Fibroblast of the conjunctiva (primary cell): ENCODE data around the gene RETN.
"Not testable (repeated sequence)": the region's sequence is repeated elsewhere in the genome, so short reads cannot be mapped to it uniquely, and the experiment has no call there.

Source experiments
- DNase-seq: peaks from one replicate; pipeline ENCODE4 v3.0.0-alpha.2; 2010; ENCODE audit warnings: low read depth

The RETN gene

DNA sequence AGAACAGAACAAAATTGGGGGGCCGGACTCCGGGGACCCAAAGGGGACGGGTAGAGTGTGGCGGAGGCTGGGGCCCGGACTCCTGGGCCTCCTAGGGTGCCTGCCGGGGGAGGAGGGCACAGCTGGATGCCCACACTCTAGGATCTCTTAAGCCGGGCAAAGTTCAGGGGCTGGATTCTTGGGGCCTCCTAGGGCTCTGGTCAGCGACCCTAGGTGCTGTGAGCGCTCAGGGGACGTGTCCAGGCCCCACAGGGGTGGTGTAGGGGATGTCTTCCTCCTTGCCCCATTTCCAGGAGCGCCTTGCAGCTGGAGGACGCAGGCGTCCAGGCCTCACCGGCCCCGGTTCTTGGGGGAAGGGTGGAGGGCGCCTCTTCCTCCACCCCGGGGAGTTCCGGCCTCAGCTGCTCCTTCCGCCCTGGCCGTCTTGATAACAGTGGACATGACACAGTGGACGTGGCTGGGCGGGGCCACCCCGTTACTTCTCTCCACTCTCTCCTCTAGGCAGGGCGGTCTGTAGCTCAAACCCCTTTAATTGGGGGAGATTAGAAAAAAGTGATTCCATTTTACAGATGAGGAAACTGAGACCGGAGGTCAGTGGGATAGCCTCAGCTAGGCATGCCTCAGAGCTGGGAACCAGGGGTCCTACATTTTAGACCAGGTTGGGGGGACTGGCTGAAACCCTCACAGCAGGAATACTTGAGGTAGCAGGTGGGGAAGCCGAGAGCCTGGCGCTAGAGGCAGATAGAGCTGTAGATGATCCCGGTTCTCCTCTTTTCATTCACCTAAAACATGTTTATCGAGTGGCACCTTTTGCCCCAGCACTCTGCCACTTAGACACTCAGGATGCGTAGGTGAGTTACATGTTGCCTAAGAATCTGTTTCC, 31.2 kb upstream of the RETN start:
- DNase-seq = no peak

DNA sequence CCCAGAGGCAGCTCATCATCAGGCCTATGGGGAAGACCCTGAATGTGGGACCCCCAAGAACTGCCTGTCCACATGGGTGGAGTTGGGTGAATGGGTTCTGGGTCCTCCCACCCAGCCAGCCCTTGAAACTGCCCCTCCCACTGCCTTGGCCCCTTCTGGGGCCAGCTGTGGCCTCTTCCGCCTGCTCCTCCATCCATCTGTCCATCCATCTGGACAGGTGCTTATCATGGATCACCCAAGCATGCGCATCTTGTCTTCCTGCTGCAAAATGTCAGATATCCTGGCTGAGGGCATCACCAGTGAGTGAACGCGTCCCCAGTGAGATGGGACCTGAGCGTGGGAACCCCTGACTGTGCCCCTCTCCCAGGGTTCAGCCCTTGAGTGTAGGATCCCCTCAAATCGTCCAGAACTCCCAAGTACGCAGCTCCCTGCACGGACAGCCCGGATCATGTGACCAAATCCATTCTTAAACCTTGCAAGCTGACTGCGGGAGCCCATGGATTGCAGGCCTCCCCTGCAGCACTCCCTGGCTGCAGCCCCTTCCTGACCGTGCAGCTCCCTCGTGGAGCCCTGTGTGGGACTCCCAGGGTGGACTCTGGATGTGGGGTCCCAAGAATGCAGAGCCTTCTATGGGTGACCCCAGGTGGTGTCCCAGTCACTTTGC, 29.9 kb upstream of the RETN start:
- no peak for DNase-seq

DNA sequence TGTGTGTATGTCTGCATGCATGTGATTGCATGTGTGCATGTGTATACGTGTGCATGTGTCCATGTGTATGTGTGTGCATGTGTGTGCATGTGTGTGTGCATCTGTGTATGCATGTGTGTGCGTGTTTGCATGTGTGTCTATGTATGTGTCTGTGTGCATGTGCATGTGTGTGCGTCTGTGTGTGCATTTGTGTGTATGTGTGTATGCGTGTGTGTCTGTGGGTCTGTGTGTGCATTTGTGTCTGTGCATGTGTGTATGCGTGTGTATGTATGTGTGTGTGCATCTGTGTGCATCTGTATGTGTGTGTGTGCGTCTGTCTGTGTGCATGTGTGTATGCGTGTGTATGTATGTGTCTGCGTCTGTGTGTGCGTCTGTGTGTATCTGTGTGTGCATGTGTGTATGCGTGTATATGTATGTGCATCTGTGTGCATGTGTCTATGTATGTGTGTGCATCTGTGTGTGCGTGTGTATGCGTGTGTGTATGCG, 28.9 kb upstream of the RETN start:
- DNase-seq = no peak

DNA sequence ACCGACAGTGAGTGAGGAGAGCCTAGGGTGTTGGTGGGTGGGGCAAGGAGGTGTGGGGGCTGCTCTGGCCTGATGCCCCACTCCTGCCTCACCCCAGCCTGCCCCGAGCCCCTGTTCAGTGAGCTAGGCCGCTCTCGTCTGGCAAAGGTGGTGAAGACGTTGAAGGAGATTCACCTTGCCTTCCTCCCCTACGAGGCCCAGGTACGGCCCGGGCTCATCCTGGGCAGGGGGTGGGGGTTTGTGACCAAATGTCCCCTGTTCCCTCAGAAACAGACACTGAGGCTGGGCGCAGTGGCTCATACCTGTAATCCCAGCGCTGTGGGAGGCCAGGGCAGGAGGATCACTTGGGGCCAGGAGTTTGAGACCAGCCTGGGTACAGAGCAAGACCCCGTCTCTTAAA, 28.0 kb upstream of the RETN start:
- DNase-seq = no peak

DNA sequence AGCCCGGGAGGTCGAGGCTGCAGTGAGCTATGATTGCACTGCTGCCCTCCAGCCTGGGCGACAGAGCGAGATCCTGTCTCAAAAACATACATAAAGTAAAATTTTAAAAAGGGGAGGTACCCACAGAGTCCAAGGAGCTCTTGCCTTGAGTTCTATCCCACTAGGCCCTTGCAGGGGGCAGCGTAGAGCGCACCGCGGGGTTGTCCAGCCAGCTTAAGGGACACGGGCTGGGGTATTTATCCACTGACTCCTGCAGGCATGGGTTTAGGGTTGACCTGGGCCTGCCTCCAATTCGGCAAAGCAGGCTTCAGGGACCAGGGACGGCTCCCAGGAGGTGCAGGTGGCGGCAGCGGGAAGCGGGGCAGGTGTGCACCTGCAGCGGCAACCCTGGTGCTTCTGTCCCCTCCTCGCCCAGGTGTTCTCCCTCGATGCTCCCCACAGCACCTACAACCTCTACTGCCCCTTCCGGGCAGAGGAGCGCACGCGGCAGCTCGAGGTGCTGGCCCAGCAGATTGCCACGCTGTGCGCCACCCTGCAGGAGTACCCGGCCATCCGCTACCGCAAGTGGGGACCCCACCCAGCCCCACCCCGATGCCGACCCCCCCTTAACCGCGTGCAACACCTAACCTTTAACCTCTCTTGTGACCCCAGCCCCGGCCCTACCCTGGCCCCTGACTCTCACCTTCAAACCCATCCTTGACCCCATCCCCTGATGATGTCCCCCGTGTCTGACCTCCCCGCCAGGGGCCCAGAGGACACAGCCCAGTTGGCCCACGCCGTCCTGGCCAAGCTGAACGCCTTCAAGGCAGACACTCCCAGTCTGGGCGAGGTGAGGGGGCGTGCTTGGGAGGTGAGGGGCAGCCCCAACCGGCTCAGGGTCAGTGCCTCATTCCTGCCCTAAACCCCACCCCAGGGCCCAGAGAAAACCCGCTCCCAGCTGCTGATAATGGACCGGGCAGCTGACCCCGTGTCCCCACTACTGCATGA, 27.3 kb upstream of the RETN start:
- DNase-seq = no peak

DNA sequence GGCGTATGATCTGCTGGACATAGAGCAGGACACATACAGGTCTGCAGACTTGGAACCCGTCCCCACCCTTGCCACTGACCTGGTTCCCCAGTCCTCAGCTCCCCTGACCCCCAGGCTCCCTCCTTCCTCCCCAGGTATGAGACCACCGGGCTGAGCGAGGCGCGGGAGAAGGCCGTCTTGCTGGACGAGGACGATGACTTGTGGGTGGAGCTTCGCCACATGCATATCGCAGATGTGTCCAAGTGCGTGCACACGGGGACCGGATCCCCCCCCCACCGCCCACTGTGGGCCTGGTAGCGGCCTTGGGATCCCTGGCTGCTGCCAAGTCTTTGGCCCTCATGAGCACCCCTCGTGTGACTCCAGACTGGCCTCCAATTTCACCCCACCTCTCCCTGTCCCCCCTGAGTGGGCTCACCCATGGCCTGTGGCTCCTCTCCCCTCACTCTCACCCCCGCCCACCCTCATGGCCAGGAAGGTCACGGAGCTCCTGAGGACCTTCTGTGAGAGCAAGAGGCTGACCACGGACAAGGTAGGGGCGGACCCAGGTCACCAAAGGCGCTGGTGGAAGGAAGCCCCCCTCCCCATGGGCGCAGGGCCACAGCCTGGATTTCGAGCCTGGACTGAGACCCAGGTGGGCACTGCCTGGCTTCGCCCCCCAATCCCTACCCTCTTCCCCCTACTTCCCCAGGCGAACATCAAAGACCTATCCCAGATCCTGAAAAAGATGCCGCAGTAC, 26.4 kb upstream of the RETN start:
- no peak for DNase-seq

DNA sequence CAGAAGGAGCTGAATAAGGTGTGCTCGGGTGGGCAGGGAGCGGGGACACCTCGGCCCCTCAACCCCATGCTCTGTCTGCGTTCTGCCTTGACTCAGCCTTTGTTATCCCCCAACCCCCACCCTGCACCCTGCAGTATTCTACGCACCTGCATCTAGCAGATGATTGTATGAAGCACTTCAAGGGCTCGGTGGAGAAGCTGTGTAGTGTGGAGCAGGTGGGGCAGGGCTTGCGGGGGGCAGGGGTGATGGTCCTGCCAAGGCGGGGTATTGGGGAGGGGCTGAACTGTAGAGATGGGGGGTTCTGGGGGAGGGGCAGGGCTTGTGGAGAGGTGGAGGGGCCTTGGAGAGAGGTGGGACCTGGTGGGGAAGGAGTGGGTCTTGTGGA, 25.8 kb upstream of the RETN start:
- no peak for DNase-seq

DNA sequence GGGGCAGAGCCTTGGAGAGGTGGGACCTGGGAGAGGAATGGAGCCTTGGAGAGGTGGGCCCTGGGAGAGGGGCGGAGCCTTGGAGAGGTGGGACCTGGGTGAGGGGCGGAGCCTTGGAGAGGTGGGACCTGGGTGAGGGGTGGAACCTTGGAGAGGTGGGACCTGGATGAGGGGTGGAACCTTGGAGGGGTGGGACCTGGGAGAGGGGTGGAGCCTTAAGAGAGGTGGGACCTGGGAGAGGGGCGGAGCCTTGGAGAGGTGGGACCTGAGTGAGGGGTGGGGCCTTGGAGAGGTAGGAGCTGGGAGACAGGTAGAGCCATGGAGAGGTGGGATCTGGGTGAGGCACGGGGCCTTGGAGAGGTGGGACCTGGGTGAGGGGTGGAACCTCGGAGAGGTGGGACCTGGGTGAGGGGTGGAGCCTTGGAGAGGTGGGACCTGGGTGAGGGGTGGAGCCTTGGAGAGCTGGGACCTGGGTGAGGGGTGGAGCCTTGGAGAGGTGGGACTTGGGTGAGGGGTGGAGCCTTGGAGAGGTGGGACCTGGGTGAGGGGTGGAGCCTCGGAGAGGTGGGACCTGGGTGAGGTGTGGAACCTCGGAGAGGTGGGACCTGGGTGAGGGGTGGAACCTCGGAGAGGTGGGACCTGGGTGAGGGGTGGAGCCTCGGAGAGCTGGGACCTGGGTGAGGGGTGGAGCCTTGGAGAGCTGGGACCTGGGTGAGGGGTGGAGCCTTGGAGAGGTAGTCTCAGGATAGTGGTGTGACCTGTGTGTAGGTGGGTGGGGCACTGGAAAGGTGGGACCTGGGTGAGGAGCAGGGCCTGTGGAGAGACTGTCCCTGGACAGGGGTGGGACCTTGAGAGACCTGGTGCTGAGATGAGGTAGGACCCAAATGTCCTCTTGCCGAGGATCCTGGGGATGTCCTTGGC, 25.0 kb upstream of the RETN start:
- not testable (repeated sequence) for DNase-seq

DNA sequence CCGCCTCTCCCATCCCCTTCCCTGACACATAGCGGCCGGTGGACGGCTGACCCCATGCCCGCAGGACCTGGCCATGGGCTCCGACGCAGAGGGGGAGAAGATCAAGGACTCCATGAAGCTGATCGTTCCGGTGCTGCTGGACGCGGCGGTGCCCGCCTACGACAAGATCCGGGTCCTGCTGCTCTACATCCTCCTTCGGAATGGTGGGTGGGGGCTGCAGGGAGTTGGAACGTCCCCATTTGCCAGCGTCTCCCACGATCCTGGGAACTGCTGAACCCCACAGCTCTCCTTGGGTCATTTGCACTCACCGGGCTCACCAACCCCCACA, 24.3 kb upstream of the RETN start:
- DNase-seq = no peak

DNA sequence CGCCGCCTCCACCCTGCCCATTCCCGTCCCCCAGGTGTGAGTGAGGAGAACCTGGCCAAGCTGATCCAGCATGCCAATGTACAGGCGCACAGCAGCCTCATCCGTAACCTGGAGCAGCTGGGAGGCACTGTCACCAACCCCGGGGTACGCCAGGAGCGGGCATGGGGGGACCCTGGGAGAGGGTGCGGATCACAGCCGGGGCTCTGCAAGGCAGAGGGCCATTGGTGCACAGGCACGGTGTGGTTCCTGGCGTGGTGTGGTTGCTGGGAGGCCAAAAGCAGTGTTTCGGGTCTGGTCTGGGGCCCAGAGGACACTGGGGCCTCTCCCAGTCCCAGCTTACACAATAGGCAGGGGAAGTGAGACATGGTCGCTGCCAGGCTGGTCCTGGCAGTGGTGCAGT, 23.7 kb upstream of the RETN start:
- DNase-seq = no peak

DNA sequence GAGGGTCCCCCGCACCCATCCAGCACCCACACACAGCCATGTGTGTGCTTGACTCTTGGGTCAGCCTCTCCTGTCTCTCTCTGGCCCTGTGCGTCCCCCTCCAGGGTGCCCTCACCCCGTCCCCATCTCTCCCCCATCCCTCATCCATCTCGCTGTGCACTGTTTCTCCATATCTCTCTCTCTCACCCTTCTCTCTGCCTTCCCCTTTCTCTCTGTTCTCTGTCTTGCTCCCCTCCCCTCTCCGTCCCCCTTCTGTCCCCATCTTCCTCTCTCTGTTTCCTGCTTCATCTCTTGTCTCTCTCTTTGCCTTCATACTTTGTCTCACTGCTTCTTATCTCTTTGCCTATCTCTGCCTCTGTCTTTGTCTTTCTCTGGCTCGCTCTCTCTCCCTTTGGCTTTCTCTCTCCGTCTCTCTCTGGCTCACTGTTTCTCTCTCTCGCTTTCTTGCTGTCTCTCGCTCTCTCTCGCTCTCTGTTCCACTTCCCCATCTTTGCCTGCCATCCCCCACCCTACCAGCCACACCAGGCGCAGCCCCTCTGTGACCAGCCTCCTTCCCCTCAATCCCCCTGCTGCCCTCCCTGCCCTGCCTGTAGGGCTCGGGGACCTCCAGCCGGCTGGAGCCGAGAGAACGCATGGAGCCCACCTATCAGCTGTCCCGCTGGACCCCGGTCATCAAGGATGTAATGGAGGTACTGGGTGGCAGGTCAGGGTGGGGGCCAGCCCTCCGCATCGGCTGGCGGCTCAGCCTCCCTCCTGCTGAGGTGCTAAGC, 23.0 kb upstream of the RETN start:
- DNase-seq = no peak

DNA sequence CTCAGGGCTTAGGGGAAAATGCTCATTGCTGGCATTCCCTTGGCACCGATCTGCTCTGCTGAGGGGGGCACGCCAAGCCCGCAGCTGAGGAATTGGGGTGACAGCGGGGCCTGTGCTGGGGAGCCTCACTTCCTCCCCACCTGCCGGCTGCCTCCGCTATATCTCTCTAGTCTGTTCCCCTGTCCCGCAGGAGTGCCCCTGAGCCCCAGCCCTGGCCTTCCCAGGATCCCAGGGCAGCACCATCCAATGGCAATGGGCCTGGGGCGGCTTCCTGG, 22.5 kb upstream of the RETN start:
- DNase-seq = no peak

DNA sequence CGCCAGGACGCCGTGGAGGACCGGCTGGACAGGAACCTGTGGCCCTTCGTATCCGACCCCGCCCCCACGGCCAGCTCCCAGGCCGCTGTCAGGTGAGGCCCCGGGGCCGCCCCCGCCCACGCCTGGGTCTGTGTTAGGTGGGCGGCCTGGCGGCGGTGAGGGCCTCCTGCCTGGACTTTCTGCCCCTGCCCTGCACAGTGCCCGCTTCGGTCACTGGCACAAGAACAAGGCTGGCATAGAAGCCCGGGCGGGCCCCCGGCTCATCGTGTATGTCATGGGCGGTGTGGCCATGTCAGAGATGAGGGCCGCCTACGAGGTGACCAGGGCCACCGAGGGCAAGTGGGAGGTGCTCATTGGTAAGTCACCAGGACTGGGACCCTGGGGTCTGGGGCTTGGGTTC, 21.7 kb upstream of the RETN start:
- DNase-seq = no peak

DNA sequence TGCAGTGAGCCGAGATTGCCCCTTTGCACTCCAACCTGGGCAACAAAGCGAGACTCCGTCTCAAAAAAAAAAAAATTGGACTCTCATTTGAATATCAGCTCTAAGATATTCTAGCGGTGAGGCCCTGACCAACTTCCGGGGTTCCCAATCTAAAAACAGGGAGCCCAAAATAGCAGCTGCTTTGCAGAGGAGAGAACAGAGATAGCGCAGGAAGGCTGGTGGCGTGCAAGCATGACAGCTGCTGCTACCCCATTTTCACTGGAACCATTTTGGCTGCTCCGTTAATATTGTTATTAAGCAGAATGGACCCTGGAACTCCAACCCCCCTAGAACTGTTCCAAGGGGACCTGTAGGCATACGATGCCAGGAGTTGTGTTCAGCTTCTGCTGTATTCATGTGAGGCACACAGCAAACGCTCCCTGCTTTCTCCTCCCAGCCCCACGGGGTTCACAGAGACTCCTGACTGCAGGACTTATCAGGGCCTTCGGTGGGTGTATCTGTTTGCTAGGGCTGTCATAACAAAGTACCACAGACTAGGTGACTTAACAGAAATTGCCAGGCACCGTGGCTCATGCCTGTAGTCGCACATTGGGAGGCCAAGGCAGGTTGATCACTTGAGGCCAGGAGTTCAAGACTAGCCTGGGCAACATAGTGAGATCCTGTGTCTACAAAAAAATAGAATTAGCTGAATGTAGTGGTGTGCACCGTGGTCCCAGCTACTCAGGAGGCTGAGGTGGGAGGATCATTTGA, 20.4 kb upstream of the RETN start:
- no peak for DNase-seq

DNA sequence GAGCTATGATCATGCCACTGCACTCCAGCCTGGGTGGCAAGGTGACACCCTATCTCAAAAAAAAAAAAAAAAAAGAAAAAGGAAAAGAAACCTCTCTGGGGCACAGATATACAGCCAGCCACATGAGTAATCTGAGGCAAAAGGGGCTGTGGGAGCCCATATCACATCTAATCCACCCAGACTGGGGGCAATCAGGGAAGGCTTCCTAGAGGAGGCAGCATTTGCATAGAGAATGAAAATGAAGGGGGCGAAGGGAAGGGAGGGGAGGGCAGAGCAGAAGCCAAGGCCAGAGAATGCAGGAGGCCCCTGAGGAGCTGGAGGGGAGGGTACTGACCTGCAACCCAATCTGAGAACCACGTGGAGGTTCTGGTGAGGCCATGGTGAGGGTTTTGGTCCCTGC, 18.7 kb upstream of the RETN start:
- DNase-seq = no peak

DNA sequence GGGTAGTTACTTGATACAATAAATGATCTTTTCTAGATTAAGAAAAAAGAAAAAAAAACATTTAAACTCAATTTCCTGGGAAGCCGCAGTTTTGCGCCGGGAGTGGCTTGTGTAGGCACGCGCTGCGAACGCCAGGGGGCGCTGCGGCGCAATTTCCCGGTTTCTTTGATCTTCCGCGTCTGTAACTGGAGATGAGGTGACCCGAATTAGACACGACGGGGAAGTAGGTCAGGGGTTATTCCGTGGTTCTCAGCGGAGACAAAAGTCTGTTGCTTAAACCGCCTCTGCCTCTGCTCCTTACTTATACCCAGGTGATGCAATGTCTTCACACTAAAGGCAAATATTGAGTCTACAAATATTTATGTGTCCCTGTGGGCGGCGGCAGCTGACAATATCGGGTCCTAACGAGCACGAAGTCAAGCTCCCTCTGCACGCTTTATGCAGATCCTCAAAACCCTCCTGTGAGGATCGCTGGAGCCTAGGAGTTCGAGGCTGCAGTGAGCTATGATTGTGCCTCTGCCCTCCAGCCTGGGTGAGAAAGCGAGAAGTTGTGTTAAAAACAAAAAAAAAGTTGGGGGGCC, 16.7 kb upstream of the RETN start:
- peak; percentile 67 for DNase-seq

DNA sequence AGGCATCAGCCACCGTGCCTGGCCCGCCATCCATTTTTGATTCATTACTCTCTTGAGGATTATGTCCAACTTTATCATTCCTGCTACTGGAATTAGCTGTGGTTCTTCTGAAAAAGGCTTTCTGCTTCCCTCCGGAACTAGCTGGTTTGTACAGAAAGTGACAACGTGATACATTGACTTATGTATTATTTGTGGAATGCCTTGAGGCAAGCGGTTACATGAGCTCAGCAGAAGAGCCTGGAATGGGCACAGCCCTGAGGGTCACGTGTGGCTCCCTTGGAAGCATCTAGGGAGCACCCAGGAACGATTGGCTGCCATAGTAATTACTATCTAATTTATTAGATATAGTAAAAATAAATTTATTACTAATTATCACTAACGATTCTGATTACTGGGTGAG, 14.4 kb upstream of the RETN start:
- DNase-seq = no peak

DNA sequence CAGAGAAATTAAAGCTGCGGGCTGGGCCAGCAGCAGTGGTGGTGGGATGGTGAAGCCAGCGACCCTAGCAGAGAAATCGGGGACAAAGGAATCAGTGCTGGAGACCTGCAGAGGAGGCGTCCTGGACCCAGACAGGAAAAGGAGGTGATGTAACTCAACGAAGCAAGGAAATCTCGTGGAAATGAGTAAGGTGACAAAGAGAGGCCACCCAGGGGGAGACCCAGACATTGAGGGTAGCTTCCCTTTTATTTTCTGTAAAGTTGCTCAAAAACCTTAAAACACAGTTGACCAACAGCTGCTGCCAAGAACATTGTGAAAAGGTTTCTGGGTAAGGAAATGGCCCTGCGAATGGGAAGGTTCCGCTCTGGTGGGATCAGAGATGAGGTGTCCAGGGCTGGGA, 13.3 kb upstream of the RETN start:
- no peak for DNase-seq

DNA sequence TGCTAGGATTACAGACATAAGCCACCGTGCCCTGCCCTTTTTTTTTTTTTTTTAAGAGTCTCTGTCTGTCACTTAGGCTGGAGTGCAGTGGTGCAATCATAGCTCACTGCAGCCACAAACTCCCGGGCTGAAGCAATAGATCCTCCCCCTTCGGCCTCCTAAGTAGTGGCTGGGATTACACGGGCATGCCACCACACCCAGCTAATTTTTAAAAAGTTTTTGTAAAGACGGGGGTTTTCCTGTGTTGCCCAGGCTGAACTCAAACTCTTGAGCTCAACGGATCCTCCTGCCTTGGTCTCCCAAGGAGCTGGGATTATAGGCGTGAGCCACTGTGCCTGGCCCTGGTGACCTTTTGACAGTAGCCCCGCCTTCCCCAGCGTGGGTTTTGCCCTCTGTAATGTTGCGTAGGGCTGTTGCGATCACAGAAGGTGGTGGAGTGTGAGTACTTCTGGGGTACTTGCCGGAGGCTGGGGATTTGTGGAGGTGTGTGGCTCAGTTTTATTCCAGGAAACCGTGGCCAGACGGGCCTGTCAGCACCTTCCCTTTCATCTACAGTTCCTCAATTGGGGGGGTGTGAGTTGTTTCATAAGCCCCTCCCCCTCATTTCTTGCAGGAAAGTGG, 11.6 kb upstream of the RETN start:
- DNase-seq = no peak
